GM12875 (cell line): Measurements from ENCODE around the gene GDPGP1.

Source experiments
- H3K4me3 ChIP-seq: one replicate; pipeline ENCODE4 v1.5.1; 2011; ENCODE audit warnings: low read depth, low read length, control low read depth
- TF ChIP-seq, protein P1 (sequence below): IDR thresholded peaks from 2 replicates; pipeline ENCODE4 v1.5.1; 2011; ENCODE audit warnings: low read depth, mild to moderate bottlenecking, control low read depth, inconsistent platforms, low read length, moderate library complexity, borderline replicate concordance; ENCODE audit not compliant: insufficient read depth

The GDPGP1 gene

DNA sequence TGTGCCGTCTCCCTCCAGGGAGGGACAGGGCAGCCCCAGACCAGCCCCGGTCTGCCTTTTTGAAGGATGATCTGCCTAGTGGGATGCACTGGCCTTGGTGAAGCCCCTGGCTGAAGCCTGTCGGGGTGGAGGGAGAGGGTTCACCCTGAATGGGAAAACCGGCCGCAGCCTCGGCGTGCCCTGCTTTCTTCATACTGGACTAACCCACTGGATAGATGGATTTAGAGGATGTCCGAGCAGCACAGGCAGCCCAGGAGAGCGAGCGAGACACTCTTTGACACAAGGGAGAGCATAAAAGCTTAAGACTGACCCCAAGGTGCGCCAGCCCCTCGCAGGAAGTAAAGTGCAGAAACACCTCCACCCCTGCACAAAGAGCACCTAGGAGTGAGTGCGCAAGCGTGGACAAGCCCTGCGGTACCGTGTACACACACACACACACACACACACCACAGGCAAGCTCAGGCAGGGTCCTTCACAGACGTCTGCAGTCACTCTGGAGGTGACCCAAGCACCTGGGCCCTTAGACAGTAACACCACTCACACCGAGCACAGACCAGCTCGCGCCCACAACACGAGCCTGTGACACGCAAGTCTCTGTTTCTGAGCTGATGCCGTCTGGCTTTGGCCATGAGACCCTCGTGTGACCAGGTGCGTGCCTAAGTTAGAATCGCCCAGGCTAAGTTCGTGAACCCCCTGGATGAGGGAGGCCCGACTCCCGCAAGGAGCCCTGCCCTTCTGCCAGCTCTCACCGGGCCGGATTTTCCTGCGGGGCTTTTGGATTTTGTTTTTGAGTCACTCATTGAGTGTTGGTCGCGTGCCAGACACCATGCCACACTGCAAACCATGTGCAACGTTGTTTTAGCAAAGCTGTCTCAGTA is 21.5 kb upstream of the GDPGP1 start:
- TF ChIP-seq, protein P1, sequence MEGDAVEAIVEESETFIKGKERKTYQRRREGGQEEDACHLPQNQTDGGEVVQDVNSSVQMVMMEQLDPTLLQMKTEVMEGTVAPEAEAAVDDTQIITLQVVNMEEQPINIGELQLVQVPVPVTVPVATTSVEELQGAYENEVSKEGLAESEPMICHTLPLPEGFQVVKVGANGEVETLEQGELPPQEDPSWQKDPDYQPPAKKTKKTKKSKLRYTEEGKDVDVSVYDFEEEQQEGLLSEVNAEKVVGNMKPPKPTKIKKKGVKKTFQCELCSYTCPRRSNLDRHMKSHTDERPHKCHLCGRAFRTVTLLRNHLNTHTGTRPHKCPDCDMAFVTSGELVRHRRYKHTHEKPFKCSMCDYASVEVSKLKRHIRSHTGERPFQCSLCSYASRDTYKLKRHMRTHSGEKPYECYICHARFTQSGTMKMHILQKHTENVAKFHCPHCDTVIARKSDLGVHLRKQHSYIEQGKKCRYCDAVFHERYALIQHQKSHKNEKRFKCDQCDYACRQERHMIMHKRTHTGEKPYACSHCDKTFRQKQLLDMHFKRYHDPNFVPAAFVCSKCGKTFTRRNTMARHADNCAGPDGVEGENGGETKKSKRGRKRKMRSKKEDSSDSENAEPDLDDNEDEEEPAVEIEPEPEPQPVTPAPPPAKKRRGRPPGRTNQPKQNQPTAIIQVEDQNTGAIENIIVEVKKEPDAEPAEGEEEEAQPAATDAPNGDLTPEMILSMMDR, result no peak
- no peak overlapping the region for H3K4me3 ChIP-seq

GRCh38 chr15:90213122-90213817 is 20.7 kb upstream of the GDPGP1 start:
- TF ChIP-seq, protein P1, result no peak
- H3K4me3 ChIP-seq, result no peak overlapping the region

DNA sequence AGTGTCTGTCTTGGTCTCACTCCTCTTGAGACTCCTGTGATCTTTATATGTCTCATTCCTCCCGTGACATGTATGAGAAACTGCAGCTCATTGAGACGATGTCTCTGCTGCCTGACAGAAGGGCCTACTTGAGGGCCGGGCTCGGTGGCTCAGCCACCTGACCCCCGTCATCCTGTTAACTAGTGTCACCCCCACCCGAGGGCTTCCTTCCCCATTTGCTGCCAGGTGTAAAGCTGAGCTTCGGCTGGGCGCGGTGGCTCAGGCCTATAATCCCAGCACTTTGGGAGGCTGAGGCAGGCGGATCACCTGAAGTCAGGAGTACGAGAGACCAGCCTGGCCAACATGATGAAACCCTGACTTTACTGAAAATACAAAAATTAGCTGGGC is 20.2 kb upstream of the GDPGP1 start:
- H3K4me3 ChIP-seq, result no peak overlapping the region
- TF ChIP-seq, protein P1, result no peak

- TF ChIP-seq, protein P1, result 0 out of 2 replicates have a peak, but pooled peaks have one; percentile 12
These were observed 19.3 kb upstream of the GDPGP1 start for GRCh38 chr15:90214553-90215196.

GRCh38 chr15:90217671-90218394 is 16.2 kb upstream of the GDPGP1 start:
- TF ChIP-seq, protein P1, result no peak
- H3K4me3 ChIP-seq, result no peak overlapping the region

More at GRCh38 chr15:90214553-90215196, 19.3 kb upstream of the GDPGP1 start:
- no peak overlapping the region for H3K4me3 ChIP-seq

- TF ChIP-seq, protein P1, result peak; percentile 83
These were observed 14.4 kb upstream of the GDPGP1 start for GRCh38 chr15:90219421-90220141.

More at GRCh38 chr15:90219421-90220141, 14.4 kb upstream of the GDPGP1 start:
- no peak overlapping the region for H3K4me3 ChIP-seq
